Stimulated activated CD8-positive, alpha-beta memory T cell treated with anti-CD3 and anti-CD28 coated beads, Interleukin-2, amount 100 ng/mL, for 1 hour (primary cell): Measurements from ENCODE around the gene DLG2.
"Not testable (repeated sequence)": the region's sequence is repeated elsewhere in the genome, so short reads cannot be mapped to it uniquely, and the experiment has no call there.

ENCODE experiments used
- DNase-seq, 2 donors: peaks; one replicate each; pipeline ENCODE4 v3.0.0-alpha.2; 2020; ENCODE audit warnings: low read depth in 2 of 2

DLG2 gene

GRCh38 chr11:83643115-83643514 lies 1984.0 kb downstream of the DLG2 start:
- no peak for DNase-seq

- no peak for DNase-seq
These were observed 1984.6 kb downstream of the DLG2 start for GRCh38 chr11:83642500-83642899.

- DNase-seq: no peak
These were observed 1985.6 kb downstream of the DLG2 start for GRCh38 chr11:83641511-83641910.

GRCh38 chr11:83639995-83640758 lies 1987.0 kb downstream of the DLG2 start:
- DNase-seq: no peak

- DNase-seq: no peak
These were observed 1992.0 kb downstream of the DLG2 start for GRCh38 chr11:83635166-83635565.

GRCh38 chr11:83630211-83630610 lies 1996.9 kb downstream of the DLG2 start:
- no peak for DNase-seq

GRCh38 chr11:83629775-83630174 lies 1997.4 kb downstream of the DLG2 start:
- no peak for DNase-seq

GRCh38 chr11:83628622-83629355 lies 1998.4 kb downstream of the DLG2 start:
- no peak for DNase-seq

GRCh38 chr11:83625336-83625735 lies 2001.8 kb downstream of the DLG2 start:
- no peak for DNase-seq

GRCh38 chr11:83617671-83618070 lies 2009.5 kb downstream of the DLG2 start:
- no peak for DNase-seq

- DNase-seq: no peak
These were observed 2013.4 kb downstream of the DLG2 start for GRCh38 chr11:83613767-83614121.

- DNase-seq: no peak
These were observed 2014.0 kb downstream of the DLG2 start for GRCh38 chr11:83612891-83613766.

GRCh38 chr11:83611600-83611999 lies 2015.5 kb downstream of the DLG2 start:
- no peak for DNase-seq

- DNase-seq: no peak
These were observed 2016.1 kb downstream of the DLG2 start for GRCh38 chr11:83611031-83611430.

- DNase-seq: no peak
These were observed 2018.0 kb downstream of the DLG2 start for GRCh38 chr11:83609191-83609590.

- no peak for DNase-seq
These were observed 2018.6 kb downstream of the DLG2 start for GRCh38 chr11:83608571-83608970.

- no peak for DNase-seq
These were observed 2025.1 kb downstream of the DLG2 start for GRCh38 chr11:83601914-83602527.

- DNase-seq: no peak
These were observed 2025.8 kb downstream of the DLG2 start for GRCh38 chr11:83601201-83601913.

GRCh38 chr11:83600661-83601060 lies 2026.5 kb downstream of the DLG2 start:
- DNase-seq: no peak

GRCh38 chr11:83599066-83599465 lies 2028.1 kb downstream of the DLG2 start:
- DNase-seq: no peak

GRCh38 chr11:83587797-83588196 lies 2039.3 kb downstream of the DLG2 start:
- not testable (repeated sequence) for DNase-seq
